ENCODE results near the gene ASCL1.

ASCL1 gene

DNA sequence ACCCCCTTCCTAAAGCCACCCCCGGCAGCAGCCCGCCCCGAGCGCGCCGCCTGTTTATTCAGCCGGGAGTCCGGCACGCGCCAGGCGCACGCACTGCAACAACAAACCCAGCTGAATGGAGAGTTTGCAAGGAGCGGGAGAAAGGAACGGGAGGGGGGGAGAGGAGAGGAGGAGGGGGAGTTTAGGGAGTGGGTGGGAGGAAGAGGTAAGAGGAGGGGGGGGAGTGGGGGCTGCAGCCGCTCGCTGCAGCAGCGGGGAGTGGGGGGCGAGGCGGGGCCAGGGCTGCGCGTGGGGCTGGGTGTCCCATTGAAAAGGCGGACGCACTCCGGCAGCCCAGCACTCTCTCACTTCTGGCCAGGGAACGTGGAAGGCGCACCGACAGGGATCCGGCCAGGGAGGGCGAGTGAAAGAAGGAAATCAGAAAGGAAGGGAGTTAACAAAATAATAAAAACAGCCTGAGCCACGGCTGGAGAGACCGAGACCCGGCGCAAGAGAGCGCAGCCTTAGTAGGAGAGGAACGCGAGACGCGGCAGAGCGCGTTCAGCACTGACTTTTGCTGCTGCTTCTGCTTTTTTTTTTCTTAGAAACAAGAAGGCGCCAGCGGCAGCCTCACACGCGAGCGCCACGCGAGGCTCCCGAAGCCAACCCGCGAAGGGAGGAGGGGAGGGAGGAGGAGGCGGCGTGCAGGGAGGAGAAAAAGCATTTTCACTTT is at the start of gene ASCL1:
ASCL1 (plus strand) TSS at position 336 of the 712 bp plus-strand sequence. CDS start 571 bp downstream, outside the sequence.
- peak; percentile 95 for DNase-seq

GRCh38 chr12:102907918-102908317 is 49.6 kb upstream of the ASCL1 start:
- no peak for DNase-seq

- DNase-seq, result no peak
Observed at GRCh38 chr12:102910137-102910536, 47.3 kb upstream of the ASCL1 start.

- DNase-seq, result no peak
Observed at GRCh38 chr12:102910792-102911191, 46.7 kb upstream of the ASCL1 start.

- DNase-seq, result no peak
Observed at GRCh38 chr12:102911320-102911719, 46.2 kb upstream of the ASCL1 start.

- no peak for DNase-seq
Observed at GRCh38 chr12:102912258-102912657, 45.2 kb upstream of the ASCL1 start.

DNA sequence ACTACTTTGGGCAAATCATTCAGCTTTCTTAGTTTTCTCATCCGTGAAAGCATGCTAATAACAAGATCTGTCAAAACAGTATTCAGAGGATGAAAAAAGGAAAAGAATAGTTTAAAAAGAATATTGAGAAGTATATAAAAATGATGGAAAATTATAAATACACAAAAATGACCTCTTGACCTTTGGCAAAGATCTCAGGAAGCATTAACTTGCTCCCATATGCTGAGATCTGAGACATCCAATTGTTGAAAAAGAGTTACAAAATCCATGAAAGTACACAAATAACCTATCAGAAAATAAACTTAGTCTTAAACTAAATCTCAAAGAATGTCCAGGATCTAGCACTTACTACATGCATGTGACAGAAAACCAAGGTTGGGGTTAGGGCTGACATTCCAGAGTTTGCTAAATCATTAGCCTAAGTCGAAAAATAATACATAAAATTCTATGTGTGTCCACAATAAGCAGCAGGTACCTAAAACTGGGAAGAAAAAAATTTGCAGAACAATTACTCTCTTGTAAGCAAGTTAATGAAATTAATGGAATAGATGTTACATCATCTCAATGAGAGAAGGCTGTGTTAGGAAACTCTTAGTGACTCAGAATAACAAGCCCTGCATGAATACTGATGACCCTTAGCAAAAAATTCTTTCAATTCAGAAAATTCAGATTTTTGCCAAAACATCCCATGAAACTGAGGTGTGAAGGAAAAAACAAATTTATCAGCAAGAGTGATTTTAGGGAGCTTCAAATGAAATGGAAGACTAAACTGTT is 43.8 kb upstream of the ASCL1 start:
- DNase-seq, result no peak

GRCh38 chr12:102916252-102917025 is 41.0 kb upstream of the ASCL1 start:
- DNase-seq, result no peak

GRCh38 chr12:102917026-102917787 is 40.3 kb upstream of the ASCL1 start, which contains the start of gene PAH:
Gene PAH, minus strand, starts transcription at chr12:102917244. Its CDS starts 114 bp downstream, at chr12:102917130.
- peak; percentile 68 for DNase-seq

DNA sequence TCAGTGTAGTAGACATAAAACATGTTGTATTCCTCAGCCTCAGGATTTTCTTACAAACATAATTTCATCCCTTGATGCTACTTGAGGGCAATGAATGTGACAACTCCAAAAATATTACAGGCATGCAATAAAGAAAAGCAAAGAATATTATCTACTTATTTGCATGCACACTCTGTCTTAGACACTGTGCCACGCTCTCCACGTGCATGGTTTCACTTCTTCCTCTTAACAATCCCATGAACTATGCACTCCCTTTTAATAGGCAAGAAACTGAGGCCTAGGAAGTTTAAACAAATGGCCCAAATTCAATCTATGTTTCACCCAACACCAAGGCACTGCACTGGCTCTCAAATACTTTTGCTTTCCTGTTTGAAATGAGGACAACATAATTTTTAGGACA is 38.6 kb upstream of the ASCL1 start:
- no peak for DNase-seq

DNA sequence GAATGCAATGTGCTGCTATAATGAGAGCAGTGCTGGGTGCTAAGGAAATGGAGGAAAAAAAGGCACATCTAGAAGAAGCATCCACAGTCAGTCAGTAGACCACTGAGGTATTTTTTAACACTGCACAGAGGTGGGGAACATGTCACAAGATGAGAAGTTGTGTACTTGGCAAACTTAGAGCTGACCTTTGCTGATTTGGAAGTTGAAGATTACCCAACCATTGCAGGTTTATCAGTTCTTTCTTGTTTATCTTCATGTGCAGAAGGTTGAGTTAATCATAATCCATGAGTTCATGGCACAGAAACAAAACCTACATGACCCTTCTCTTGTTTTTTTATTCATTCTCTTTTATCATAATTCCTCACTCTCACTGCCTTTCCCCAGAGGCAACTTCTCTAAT is 37.2 kb upstream of the ASCL1 start:
- DNase-seq, result no peak

GRCh38 chr12:102921240-102921639 is 36.2 kb upstream of the ASCL1 start:
- DNase-seq, result no peak

GRCh38 chr12:102927220-102927619 is 30.3 kb upstream of the ASCL1 start:
- no peak for DNase-seq

- no peak for DNase-seq
Observed at GRCh38 chr12:102933168-102933567, 24.3 kb upstream of the ASCL1 start.

DNA sequence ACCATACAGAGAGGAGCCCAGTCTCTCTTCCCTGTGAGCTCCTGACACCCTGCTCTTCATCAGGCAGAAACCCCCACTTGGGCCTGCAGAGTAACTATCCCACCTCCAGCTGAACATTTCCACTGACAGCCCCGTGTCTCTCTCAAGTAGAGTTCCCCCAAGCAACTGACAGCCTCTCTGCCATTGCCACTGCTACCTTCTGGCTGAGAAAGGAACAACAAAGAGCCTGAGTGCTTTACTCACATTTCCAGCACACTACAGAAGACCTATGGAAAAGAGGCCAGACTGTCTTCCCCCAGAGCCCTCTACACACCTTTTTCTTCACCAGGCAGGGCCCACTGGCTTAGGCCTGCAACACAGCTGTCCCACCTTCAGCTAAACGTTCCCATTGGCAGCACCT is 18.4 kb upstream of the ASCL1 start:
- no peak for DNase-seq

DNA sequence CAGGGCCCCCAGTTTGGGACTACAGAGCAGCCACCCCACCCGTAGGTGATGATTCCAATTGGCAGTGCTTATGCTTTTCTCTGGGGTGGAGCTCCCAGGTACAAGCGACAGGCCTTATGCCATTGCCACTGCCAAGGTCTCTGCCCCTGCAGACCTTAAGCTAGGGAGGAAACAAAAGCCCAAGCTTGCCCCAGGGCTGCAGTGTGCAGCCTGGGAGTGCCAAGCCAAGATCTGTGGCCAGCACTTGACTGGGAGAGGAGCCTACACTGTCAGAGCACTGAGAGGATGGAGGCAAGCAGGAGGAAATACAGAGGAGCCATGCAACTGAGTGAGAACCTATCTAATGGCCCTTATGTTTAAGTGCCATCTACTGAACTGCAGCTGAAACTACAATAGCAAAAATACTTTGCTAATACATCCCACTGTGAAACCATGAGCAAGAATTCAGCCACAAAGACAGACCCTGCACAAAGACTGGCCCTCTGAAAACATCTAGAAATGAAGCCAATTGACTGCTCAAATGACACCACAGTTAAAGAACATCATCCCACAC is 17.7 kb upstream of the ASCL1 start:
- peak; percentile 6 for DNase-seq

- no peak for DNase-seq
Observed at GRCh38 chr12:102946042-102946441, 11.4 kb upstream of the ASCL1 start.

- peak; percentile 82 for DNase-seq
Observed at GRCh38 chr12:102948941-102949352, 8.5 kb upstream of the ASCL1 start.

DNA sequence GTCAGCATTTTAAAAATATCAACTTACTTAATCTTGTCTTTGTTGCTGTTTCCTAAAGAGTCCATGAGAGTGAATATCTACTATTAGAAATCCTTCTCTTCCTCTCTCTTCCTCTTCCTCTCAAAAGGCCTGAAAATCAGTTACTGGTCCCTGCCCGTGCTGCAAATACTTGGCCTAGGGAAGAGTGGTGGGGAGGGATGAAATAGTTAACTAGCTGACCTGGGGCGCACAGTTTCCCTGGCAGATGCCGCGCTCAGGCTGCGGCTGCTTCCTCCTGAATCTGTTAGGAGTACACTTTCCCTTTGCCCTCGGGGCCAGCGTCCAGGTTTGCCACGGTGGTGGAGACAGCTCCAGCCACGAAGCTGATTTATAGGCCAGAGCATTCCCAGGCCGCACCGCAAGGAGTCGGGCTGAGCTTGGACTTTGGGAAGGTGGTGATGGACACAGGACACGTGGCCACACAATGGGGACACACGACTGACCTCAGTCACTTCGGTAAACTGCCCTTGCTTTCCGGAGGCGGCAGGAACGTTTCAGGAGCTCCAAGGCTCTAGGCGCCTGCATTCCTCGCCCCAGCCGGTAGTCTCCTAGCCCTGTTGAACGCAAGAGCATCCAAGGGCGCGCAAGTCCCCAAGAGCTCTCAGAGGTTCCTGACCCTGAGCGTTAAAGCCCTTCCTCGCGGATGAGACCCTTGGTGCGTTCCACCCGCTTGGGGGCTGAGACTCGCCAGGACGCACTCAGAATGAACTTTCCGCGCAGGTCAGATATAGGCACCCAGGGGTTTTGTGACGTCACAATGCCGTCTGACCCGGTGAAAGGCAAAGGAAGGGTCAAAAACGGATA is 7.1 kb upstream of the ASCL1 start:
- peak; percentile 91 for DNase-seq

DNA sequence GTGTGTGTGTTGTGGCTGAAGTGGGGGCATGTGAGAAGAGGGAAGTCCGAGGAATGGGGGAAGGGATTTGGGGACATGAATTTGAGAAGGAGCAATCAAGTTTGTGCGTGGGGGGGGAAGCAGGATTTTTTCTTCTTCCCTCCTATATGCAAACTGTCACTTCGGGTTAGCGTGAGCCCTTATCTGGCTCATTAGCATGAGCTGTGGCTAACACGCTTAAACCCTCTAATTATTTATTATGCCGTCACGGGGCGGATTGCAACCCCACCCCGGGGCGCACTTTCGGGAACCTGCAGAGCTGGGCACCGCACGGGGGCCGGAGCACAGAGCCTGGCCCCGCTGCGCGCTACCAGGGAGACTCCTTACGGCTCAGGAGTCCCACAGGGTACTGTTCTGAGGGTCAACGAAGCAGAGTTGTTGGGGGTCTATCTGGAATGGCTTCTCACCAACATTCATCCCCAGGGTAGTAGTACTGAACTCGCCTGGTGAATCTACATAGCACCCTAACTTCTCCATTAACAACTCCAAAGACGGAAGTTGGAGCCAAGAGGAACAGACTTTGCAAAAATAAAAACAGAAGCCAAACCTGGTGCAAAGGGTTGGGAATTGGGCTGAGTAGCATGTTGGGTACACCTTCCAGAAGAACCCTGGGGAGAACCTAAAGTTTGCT is 6.4 kb upstream of the ASCL1 start:
- DNase-seq, result peak; percentile 79

DNA sequence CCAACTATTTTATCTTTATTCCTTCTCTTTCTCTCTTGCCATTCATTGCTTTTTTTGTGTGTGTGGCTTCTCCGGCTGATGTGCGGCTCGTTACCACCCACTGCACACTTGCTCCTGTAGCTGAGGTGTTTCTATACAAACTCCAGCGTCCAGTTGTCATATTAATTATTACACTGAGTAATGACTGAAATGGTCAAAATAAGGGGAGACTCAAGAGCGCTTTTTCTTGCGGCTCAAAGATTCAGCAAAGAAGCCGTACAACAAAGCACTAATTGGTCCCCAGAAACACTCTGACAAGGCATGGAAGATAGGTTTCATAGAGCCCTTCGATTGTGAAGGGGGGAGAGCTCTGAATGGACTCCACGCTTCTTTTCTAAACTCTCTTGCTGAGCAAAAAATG is 5.6 kb upstream of the ASCL1 start:
- peak; percentile 56 for DNase-seq
